A204.1 (cell line): ENCODE measurements around the gene EMSY.

ENCODE experiments used
- FAIRE-seq: peaks from 2 replicates; lab custom pipeline; 2012; peaks lifted over from hg19 to GRCh38; lab: Jason Lieb, UNC

EMSY gene

GRCh38 chr11:76523147-76523546 is 78.3 kb downstream of the EMSY start:
- no peak for FAIRE-seq

GRCh38 chr11:76523786-76524436 is 79.1 kb downstream of the EMSY start:
- no peak for FAIRE-seq

- no peak for FAIRE-seq
These were observed 79.6 kb downstream of the EMSY start for GRCh38 chr11:76524461-76524860.

- FAIRE-seq, result no peak
These were observed 80.1 kb downstream of the EMSY start for GRCh38 chr11:76524919-76525318.

GRCh38 chr11:76526878-76527277 is 82.1 kb downstream of the EMSY start:
- FAIRE-seq, result no peak

- no peak for FAIRE-seq
These were observed 97.6 kb downstream of the EMSY start for GRCh38 chr11:76542436-76542835.

GRCh38 chr11:76543006-76543703 is 98.3 kb downstream of the EMSY start:
- no peak for FAIRE-seq

GRCh38 chr11:76550781-76551180 is 106.0 kb downstream of the EMSY start:
- FAIRE-seq, result no peak

GRCh38 chr11:76551400-76551799 is 106.6 kb downstream of the EMSY start:
- no peak for FAIRE-seq

- no peak for FAIRE-seq
These were observed 108.2 kb downstream of the EMSY start for GRCh38 chr11:76552987-76553386.

- no peak for FAIRE-seq
These were observed 109.0 kb downstream of the EMSY start for GRCh38 chr11:76553554-76554476.

GRCh38 chr11:76554767-76555166 is 109.9 kb downstream of the EMSY start:
- no peak for FAIRE-seq

- no peak for FAIRE-seq
These were observed 112.6 kb downstream of the EMSY start for GRCh38 chr11:76557466-76557865.

- FAIRE-seq, result no peak
These were observed 113.7 kb downstream of the EMSY start for GRCh38 chr11:76558473-76558872.

GRCh38 chr11:76558891-76559290 is 114.1 kb downstream of the EMSY start:
- no peak for FAIRE-seq

GRCh38 chr11:76559346-76559745 is 114.5 kb downstream of the EMSY start:
- FAIRE-seq, result no peak

- no peak for FAIRE-seq
These were observed 115.4 kb downstream of the EMSY start for GRCh38 chr11:76560219-76560618.

- no peak for FAIRE-seq
These were observed 116.4 kb downstream of the EMSY start for GRCh38 chr11:76561245-76561644.

GRCh38 chr11:76562541-76562940 is 117.7 kb downstream of the EMSY start:
- no peak for FAIRE-seq

GRCh38 chr11:76564364-76564763 is 119.5 kb downstream of the EMSY start:
- FAIRE-seq, result no peak

- no peak for FAIRE-seq
These were observed 122.0 kb downstream of the EMSY start for GRCh38 chr11:76566811-76567210.

GRCh38 chr11:76567261-76567660 is 122.4 kb downstream of the EMSY start:
- no peak for FAIRE-seq

GRCh38 chr11:76568139-76568538 is 123.3 kb downstream of the EMSY start:
- no peak for FAIRE-seq
